ENCODE data around the gene ZSCAN5B.
"Not testable (repeated sequence)": the region's sequence is repeated elsewhere in the genome, so short reads cannot be mapped to it uniquely, and the experiment has no call there.

Gene ZSCAN5B

DNA sequence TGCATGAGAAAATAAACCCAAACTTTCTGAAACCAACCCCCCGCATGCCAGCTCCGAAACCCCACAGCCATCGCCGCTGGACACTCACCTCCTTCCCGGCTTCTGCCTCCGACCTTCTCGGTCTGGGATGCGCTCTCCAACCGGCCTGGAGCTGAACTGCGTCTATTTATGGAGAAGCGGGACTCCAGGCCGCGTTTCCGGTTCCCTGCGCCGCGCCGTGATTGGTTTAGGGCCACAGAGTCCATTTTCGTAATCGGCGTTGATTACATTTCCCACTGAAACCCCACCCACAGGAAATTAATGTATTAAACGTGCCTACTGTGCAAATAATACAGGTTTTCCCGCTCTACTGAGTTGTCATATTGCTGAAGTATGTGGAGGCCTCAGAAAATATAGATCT lies at the start of gene ZSCAN5B:
Gene ZSCAN5B, minus strand, starts transcription at position 138 of the 400 bp plus-strand sequence. CDS start 4,731 bp downstream, outside the sequence.
- not testable (repeated sequence) for DNase-seq

- DNase-seq: not testable (repeated sequence)
Observed at GRCh38 chr19:56245764-56246163, 48.2 kb upstream of the ZSCAN5B start.

- no peak for DNase-seq
Observed at GRCh38 chr19:56245121-56245740, 47.6 kb upstream of the ZSCAN5B start.

DNA sequence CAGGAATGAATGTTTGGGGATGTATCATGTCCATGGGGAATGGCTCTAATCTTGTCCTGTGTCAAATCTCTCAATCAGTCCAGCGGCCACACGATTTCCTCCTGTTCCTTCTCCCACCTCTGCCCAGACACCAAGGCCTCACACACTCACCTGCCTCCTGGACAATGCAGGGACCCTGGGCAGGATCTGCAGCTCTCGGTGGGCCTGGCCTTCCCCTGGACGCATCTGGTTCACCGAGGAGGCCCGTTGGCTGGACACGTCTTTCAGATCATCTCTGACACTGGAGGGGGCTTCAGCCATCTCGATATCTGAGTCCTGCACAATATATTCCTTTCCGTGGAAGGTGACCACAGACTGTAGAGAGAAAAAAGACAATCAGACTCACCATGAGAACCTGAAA lies 25.9 kb upstream of the ZSCAN5B start:
- no peak for DNase-seq

DNA sequence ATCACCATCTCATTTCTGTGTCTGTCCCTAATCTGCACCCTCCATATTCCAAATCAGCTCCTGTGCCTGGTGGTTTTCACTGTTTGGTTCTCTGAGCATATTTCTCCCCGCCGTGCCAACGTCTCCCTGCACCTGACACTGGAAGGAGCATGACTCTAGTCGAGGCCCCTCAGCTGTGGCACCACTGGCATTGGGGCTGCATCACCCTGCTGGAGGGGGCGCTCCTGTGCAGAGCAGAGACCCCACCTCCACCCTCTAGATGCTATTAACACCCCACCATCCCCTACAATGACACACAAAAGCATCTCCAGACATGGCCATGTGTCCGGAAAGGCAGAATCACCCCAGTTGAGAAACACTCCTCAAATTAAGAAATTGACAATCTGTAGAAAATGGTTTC lies 25.3 kb upstream of the ZSCAN5B start:
- DNase-seq: no peak

DNA sequence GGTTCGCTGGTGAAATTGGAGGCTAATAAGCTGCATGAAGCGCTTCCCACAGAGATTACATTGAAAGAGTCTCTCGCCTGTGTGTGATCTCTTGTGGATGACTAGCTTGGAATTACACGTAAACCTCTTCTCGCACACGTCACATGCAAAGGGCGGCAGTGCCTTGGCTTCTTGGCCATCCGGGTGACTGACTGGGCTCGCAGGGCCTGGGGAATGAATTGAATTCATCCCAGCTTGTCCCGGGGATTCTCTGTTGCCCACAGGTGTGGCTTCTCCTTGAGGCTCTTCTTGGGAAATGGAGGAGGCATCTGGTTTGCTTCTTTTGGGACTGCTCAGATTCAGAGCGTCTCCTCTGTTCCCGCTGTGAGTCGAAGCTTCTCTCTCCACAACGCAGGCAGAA lies 24.3 kb upstream of the ZSCAN5B start:
- no peak for DNase-seq

DNA sequence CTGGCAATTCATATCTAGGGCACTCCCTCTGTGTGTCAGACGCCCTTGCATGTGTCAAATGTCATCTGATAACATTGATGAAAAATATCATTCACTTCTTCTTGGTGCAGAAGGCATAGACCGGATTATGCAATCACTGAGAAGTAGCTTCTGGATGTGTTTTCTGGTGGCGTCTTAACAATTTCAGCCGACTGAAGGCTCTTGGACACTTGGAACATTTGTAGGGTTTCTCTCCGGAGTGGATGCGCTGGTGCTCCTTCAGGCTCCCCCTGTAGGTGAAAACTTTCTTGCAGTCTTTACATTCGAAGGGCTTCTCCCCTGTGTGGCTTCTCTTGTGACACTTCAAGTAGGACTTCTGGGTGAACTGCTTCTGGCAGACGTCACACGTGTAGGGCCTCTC lies 23.9 kb upstream of the ZSCAN5B start:
- DNase-seq: not testable (repeated sequence)

GRCh38 chr19:56218961-56219360 lies 21.4 kb upstream of the ZSCAN5B start:
- no peak for DNase-seq

DNA sequence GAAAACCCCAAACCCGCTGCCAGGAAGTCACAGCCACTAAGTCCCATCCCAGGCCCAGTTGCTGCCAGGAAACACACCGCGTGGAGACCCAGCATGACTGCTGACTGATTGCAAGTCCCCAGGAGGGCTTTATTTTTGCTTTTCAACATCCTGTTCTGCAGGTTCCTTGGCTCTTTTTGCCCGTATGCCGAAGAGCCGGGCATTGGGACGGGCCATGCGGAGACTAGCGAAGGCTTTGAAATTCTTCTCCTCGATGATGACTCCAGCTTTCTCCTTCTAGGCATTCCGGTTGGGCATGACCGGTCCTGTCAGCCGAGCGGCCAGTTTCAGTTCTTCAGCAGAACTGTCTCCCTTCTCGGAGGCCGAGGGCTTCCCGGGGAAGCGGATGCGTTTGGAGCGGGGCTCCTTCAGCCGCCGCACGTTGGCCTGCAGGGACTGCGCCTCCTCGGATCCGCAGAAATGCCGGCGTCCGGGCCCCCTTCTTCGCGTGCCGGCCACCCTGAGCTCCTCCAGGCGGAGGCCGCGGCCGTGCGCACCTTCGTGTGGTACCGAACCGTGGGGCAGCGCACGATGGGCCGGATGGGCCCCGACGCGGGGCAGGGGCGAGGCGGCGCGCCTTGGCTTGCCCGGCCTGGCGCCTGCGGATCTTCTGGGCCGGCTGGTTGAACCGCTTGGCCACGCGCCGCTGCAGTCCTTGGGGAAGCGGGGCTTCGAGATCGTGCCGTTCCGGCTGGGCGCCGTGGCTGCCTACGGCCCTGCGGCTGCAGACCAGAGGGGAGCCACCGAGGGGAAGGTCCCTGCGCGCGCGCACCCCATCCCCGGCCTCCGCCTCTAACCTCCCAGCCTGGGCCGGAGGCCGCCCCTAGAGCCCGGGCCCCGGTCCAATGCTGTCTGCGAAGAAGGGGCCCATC lies 19.7 kb upstream of the ZSCAN5B start:
- no peak for DNase-seq

DNA sequence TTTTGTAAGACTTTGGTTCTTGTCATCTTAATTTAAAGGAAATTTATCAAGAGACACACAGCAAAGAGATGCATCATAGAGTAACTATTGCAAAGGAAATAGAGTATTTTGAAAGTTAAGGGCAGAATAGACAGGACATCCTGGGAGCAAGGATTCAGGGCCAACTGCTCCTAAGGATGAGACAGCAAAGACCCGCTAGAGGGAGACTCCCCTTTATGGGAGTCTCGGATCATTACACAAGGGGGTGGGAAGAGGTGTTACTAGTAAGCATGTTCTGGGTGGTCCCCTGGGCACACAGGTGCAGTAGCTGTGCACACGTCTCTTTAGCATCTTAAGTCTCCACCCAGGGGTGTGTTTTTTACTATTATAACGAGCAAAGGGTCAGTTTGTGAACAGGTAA lies 14.1 kb upstream of the ZSCAN5B start:
- DNase-seq: no peak

DNA sequence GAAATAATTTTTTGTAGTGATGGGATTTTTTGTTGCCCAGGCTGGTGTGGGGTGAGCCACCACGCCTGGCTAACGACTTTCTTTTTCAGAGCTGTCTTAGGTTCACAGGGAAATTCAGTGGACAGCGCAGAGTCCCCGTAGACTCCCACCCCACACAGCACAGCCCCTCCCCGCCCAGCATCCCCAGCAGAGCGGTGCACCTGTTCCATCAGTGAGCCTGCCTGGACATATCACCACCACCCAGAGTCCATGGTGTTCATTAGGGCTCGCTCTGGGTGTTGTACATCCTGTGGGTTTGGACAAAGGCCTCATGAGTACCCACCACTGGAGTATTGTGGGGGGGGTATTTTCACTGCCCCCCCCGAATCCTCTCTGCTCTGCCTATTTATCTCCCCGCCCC lies 12.5 kb upstream of the ZSCAN5B start:
- DNase-seq: not testable (repeated sequence)

DNA sequence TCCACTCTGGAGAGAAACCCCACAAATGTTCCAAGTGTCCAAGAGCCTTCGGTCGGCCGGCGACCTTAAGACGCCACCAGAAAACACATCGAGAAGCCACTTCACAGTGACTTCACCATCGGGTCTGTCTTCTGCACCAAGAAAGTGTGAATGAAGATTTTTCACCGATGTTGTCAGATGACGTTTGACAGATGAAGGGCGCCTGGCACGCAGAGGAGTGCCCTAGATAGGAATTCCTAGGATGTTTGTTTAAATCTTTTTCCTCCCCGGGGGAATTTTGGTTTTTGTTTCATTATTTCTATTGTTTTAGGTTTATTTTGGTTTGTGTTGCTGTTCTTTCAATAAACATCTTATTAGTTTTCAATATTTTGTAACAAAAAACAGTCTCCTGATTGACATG lies 11.5 kb upstream of the ZSCAN5B start:
- DNase-seq: no peak

DNA sequence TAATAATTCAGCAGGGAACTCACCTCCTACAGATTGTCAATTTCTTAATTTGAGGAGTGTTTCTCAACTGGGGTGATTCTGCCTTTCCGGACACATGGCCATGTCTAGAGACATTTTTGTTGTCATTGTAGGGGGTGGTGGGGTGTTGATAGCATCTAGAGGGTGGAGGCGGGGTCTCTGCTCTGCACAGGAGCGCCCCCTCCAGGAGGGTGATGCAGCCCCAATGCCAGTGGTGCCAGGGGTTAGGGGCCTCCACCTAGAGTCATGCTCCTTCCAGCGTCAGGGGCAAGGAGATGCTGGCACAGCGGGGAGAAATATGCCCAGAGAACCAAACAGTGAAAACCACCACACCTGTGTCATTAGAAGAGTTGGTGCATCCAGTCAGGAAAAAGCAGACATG lies 10.0 kb upstream of the ZSCAN5B start:
- DNase-seq: not testable (repeated sequence)

- DNase-seq: no peak
Observed at GRCh38 chr19:56201973-56202372, 4.4 kb upstream of the ZSCAN5B start, which contains the start of gene ZSCAN5C. Gene ZSCAN5C (plus strand): TSS chr19:56202273. CDS start chr19:56205914, 3,641 bp downstream.

DNA sequence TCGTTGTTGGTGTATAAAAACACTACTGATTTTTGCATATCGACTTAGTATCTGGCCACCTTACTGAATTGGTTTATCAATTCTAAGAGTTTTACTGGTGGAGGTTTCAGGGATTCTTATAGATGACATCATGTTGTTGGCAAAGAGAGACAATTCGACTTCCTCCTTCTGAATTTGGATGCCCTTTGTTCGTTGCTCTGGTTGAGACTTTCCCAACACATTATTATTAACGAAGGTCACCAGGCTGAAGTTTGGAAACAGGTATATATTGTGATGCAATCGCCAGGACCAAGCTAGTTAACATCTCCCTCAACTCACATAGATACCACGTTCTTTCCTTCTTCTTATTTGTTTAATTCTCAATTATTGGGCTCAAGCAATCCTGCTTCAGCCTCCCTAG lies 2.1 kb upstream of the ZSCAN5B start:
- DNase-seq: no peak

DNA sequence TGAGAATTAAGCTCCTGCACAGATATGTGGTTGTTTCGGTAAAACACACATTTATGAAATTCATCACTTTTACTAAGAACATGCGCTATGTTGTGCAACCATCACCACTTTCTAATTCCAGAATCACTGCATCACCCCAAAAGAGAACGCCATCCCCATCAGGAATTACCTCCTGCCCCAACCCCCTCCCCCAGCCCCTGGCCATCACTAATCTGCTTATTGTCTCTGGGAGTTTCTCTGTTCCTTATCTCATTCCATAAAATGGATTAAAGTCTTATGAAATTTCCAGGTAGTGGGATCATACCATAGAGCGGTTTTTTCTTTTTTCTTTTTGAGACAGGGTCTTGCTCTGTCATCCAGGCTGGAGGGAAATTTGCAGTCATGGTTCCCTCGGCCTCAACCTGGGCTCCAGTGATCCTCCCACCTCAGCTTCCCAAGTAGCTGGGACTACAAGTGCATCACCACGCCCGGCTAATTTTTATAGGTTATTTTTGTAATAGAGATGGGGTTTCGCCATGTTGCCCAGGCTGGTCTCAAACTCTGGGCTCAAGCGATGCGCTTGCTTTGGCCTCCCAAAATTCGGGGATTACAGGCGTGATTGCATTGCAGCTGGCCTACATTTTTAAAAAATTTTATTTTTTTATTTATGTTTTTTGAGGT lies 3.5 kb downstream of the ZSCAN5B start:
- no peak for DNase-seq

DNA sequence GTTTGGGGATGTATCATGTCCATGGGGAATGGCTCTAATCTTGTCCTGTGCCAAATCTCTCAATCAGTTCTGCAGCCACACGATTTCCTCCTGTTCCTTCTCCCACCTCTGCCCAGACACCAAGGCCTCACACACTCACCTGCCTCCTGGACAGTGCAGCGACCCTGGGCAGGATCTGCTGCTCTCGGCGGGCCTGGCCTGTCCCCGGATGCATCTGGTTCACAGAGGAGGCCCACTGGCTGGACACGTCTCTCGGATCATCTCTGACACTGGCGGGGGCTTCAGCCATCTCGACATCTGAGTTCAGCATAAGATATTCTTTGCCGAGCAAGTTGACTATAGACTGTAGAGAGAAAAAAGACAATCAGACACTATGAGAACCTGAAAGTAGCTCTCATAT lies 5.9 kb downstream of the ZSCAN5B start:
- DNase-seq: no peak

GRCh38 chr19:56191115-56191514 lies 6.5 kb downstream of the ZSCAN5B start:
- DNase-seq: no peak

DNA sequence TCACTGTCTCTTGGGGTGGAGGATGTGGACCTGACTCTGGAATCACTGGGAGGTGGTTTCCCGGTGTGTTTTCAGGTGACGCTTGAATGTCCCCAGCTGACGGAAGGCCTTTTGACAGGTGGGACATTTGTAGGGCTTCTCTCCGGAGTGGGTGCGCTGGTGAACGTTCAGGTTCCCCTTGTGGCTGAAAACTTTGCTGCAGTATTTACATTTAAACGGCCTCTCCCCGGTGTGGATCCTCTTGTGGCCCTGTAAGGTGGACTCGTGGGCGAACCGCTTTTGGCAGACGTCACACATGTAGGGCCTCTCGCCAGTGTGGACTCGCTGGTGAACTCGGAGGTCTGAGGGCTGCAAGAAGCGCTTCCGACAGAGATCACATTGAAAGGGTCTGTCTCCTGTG lies 7.8 kb downstream of the ZSCAN5B start:
- no peak for DNase-seq

GRCh38 chr19:56177564-56178243 lies 19.9 kb downstream of the ZSCAN5B start:
- DNase-seq: no peak

GRCh38 chr19:56176881-56177280 lies 20.7 kb downstream of the ZSCAN5B start:
- DNase-seq: no peak

DNA sequence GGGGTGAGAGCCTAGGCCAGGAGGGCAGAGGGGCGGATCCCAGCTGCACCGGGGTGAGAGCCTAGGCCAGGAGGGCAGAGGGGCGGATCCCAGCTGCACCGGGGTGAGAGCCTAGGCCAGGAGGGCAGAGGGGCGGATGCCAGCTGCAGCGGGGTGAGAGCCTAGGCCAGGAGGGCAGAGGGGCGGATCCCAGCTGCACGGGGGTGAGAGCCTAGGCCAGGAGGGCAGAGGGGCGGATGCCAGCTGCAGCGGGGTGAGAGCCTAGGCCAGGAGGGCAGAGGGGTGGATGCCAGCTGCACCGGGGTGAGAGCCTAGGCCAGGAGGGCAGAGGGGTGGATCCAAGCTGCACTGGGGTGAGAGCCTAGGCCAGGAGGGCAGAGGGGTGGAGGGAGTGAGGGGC lies 21.3 kb downstream of the ZSCAN5B start:
- DNase-seq: not testable (repeated sequence)

GRCh38 chr19:56175861-56176307 lies 21.7 kb downstream of the ZSCAN5B start, which contains the start of gene GALP:
Gene GALP (plus strand): TSS chr19:56176008. CDS start chr19:56177109, 1,101 bp downstream.
- not testable (repeated sequence) for DNase-seq

All from NCI-H1092 treated with DMSO at 0.1 percent for 48 hours (cell line).